ENCODE results near the gene GRK2.
"Not testable (repeated sequence)": the region's sequence is repeated elsewhere in the genome, so short reads cannot be mapped to it uniquely, and the experiment has no call there.

The GRK2 gene

DNA sequence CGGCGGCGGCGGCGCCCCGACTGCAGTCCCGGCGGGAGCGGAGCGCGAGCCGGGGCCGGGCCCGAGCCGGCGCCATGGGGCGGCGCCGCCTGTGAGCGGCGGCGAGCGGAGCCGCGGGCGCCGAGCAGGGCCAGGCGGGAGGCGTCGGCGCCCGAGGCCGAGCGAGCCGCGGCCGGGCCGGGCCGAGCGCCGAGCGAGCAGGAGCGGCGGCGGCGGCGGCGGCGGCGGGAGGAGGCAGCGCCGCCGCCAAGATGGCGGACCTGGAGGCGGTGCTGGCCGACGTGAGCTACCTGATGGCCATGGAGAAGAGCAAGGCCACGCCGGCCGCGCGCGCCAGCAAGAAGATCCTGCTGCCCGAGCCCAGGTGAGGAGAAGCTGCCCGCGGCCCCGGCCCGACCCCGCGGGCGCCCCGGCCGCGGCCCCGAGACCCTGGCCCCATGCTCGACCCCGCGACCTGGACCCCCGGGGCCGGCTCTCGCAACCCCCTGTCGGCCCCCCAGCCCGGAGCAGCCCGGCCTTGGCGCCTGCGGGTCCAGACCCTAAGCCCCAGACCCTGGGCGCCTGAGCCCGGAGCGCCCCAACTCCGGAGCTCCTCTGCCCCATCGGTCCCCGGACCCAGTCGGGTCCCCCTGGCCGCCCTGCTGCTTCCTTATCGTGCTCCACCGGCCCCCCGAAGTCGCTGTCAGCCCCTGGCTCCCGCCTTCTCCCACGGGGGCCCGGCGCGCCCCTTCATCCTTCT lies at the start of gene GRK2:
GRK2 (plus strand) TSS at position 25 of the 739 bp plus-strand sequence; CDS start at position 252, 227 bp downstream.
- no peak for DNase-seq (ENCODE audit: low read depth)

GRCh38 chr11:67227726-67228125 lies 38.5 kb upstream of the GRK2 start:
- no peak for DNase-seq (ENCODE audit: low read depth)

DNA sequence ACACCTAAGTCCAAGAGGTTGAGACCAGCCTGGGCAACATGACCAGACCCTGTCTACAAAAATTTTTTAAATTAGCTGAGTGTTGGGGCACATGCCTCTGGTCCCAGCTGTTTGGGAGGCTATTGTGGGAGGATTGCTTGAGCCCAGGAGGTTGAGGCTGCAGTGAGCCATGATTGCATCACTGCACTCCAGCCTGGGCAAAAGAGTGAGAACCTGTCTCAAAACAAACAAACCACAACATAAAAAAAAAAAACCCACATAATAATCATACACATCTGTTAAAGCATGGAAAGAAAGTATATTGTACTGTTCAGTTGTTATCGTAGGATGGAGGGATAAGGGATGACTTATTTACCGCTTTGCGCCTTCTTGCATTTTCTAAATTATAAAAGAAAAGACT lies 35.9 kb upstream of the GRK2 start:
- no peak for DNase-seq (ENCODE audit: low read depth)

- DNase-seq (ENCODE audit: low read depth): no peak
These were observed 35.4 kb upstream of the GRK2 start for GRCh38 chr11:67230886-67231285.

DNA sequence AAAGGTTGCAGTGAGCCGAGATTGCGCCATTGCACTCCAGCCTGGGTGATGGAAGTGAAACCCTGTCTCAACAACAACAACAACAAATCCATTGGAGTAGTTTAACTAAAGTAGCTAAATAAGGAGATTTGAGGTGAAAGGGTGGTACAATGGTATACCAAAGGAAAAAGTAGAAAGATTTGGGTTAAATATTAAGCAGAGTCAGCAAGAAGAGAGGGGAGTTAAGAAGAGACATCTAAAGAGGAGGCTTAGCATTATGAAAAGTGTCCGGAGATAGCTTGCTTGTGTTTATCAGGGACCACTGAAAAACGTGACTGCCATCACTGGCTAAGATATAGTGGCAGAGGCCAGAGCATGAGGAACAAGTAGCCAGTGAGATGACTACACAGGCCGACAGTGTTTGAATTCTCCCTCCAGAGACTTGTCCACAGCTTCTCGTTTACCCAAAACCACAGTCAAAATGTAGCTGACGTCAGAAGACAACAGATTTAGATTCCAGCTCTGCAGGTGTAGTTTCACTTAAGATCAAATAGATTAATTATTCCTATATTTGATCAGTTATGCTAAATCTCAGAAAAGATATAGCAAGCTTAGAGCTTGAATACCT lies 32.6 kb upstream of the GRK2 start:
- DNase-seq (ENCODE audit: low read depth): no peak

DNA sequence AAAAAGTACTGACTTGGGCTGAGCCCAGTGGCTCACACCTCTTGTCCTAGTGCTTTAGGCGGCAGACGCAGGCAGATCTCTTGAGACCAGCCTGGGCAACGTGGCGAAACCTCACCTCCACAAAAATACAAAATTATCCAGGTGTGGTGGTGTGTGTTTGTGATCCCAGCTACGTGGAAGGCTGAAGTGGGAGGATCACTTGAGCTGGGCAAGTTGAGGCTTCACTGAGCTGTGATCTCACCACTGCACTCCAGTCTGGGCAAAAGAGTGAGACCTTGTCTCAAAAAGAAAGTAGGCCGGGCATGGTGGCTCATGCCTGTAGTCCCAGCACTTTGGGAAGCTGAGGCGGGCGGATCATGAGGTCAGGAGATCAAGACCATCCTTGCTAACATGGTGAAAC lies 31.7 kb upstream of the GRK2 start:
- DNase-seq (ENCODE audit: low read depth): not testable (repeated sequence)

GRCh38 chr11:67237574-67237973 lies 28.7 kb upstream of the GRK2 start:
- DNase-seq (ENCODE audit: low read depth): no peak

DNA sequence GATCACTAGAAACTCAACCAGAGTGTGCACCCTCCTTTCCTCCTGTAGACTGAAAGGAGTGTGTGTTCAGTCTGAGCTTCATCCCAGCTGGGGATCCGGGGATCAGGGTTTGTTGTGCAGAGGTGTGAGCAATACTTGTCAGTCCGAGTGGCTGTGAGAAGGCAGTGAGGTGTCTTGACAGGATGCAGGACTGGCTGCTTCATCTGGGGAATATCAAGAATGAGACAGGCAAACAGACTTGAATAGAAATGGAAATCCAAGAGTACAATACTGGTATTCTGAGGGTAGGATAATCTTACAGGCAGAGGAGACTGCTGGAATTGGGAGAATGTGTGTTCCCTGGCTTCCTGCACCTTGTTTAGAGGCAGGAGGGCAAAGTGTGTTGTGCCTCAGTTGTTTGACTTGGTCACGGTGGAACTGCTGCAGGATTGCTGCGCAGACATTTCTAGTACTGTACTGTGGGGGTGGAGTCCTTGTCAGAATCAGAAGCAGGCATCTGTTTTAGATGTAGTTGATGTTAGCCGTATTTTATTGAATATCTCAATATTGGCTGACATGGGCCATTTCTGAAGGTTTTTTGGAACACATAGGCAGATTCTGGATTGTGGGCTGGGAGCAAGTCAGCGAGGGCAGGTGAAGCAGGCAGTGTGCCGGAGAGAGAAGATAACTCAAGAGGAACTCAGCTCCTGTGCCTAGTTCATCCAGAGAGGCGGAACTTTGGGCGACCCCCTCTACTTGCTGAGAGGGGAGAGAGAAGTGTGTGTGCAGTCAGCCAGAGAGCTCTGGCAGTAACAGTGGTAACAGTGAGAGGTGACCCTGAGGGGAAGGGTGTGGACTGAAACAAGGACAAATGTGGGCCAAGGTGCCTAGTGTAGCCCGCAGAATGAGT lies 27.1 kb upstream of the GRK2 start:
- no peak for DNase-seq (ENCODE audit: low read depth)

DNA sequence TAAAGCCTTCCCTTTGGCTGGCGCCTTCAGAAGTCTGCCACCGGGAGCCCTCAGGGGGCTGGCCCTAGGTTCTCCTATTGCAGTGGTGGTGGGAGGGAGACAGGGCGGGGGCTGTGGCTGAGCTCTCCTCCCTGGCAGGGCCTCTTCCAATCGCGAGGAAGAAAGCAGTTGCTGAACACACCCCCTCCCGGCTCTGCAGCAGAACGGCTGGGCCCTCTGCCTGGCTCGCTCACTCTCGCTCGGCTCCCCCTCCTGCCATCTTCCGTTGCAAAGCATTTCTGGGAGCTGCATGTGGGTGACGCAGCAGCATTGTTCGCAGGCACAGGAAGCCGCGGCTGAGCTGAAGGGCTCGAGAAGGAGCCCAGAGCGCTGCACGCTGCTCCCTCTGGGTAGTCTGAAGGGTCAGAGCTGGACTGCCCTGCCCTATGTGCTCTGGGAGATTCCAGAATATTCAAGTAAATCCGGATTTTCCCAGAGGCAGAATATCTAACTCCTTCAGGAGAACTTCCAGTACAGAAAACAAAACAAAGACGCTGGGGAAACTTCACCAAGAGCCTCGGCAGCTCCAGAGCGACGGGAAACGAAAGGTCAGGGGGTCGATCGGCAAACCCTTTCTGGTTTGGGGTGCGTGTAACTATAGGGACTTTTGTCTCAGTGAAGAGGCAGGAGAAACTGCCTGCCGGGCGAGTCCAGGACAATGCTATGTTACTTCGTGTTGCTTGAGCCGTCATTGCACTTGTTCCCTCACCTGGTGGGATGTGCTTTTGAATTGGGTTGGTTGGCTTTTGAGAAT lies 26.3 kb upstream of the GRK2 start:
- DNase-seq (ENCODE audit: low read depth): peak; percentile 94

- DNase-seq (ENCODE audit: low read depth): no peak
These were observed 25.5 kb upstream of the GRK2 start for GRCh38 chr11:67240576-67241389.

DNA sequence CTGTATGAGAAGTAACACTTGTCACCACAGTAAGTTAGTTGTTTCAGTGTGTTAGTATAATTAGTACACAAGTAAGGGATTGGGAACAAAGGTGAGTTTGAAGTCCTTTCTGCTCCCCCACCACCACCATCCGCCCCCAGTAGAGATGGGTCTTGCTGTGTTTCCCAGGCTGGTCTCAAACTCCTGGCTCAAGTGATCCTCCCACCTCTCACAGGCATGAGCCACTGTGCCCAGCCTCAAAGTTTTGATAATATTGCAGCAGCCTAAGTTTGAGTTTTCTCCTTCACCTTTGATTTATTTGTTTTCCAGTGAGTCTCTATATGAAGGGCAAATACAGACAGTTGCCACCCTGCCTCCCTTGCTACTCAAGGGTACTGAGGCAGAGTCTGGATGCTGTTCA lies 23.7 kb upstream of the GRK2 start:
- DNase-seq (ENCODE audit: low read depth): no peak

- no peak for DNase-seq (ENCODE audit: low read depth)
These were observed 23.2 kb upstream of the GRK2 start for GRCh38 chr11:67243051-67243450.

- no peak for DNase-seq (ENCODE audit: low read depth)
These were observed 21.2 kb upstream of the GRK2 start for GRCh38 chr11:67245046-67245445.

- DNase-seq (ENCODE audit: low read depth): no peak
These were observed 18.2 kb upstream of the GRK2 start for GRCh38 chr11:67247946-67248550.

- no peak for DNase-seq (ENCODE audit: low read depth)
These were observed 17.6 kb upstream of the GRK2 start for GRCh38 chr11:67248653-67249052.

- no peak for DNase-seq (ENCODE audit: low read depth)
These were observed 15.9 kb upstream of the GRK2 start for GRCh38 chr11:67250059-67251043.

DNA sequence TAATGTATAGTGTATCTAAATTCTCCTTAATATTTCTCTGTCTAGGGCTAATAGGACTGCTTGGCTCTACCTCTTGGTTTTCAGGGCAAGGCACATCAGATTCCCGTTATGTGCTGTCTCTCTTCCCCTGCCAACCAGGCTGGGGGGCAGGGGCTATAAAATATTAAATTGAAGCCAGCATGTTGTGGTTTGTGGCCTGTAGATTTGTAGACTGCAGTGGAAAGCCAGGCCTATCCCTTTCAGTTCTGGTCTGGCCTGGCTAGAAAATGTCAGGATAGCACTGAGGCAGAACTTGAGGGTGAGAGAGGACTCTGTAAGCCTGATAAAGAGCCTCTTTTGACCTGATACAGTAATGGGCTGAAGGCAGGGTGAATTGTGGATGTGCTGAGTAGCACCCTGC lies 14.4 kb upstream of the GRK2 start:
- DNase-seq (ENCODE audit: low read depth): no peak

- DNase-seq (ENCODE audit: low read depth): no peak
These were observed 13.4 kb upstream of the GRK2 start for GRCh38 chr11:67252831-67253239.

- no peak for DNase-seq (ENCODE audit: low read depth)
These were observed 12.2 kb upstream of the GRK2 start for GRCh38 chr11:67253872-67254624.
